GM18870 (cell line): ENCODE data around the gene RNF25.
"Not testable (repeated sequence)": the region's sequence is repeated elsewhere in the genome, so short reads cannot be mapped to it uniquely, and the experiment has no call there.

Source experiments
- ATAC-seq: cut with Tn5 transposase; IDR thresholded peaks from one replicate; pipeline ENCODE4 v1.9.1; 2021; ENCODE audit warnings: moderate library complexity; ENCODE audit not compliant: unreplicated experiment

RNF25 gene

DNA sequence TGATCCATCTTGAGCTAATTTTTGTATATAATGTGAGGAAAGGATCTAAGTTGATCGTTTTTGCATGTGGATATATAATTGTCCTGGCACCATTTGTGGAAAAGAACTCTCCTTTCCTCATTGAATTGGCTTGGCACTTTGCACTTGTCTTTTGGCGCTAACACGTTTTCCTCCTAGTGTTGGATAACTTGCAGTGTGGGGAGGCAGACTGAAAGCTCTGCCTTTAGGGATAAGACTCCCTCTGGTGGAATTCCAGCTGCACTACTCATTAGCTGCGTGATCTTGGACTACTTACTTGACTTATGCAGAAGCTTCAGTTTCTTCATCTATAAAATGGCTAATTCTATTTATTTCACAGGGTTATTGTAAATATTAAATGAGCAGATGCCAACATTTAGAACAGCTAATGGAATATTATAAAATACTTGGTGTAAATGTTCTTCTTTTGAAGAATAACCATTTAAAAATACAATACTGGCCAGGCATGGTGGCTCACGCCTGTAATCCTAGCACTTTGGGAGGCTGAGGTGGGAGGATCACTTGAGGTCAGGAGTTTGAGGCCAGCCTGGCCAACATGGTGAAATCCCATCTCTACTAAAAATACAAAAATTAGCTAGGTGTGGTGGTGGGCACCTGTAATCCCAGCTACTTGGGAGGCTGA, 15.7 kb upstream of the RNF25 start:
- not testable (repeated sequence) for ATAC-seq

DNA sequence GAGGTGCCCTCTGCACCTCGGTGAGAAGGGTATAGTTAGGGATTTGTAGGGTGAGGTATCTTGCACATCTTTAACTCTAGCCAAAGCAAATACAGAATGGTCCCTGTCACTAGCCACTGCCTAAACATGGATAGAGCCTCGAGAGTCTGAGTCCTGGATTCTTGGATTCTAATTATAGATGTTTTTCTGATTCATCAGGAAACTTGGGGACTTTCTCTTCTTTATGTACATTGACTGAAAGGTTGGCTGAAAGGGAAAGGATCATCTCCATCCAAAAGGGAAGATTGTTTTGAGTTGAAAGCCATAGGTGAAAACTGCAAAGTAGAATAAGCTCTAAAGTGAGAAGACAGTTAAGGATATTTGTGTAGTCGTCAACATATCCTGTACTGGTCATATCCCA, 8.3 kb upstream of the RNF25 start:
- ATAC-seq, result no peak

- ATAC-seq, result no peak
These were observed 7.3 kb upstream of the RNF25 start for GRCh38 chr2:218679119-218679518.

DNA sequence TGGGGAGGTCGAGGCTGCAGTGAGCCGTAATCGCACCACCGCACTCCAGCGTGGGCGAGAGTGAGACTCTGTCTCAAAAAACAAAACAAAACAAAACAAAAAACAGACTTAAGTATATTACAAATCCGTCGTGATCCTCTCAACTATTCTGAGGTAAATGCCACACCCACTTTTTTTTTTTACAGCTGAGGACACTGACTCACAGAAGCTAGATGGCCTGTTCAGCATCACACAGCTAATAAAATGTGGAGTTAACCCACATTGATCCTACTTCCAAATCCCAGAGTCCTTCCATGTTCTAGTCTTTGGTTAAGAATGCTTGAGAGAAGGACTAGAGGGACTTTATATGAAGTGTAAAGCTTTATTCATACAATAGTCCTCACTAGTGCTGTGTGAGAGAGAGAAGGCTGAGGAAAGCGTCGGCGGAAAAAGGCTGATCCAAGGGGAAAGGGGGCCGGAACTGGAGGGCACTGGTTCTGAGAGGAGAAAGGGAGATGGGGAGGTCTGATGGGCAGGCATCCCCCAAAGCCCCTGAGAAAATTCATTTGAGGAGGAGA, 627 bp downstream of the RNF25 start:
- ATAC-seq, result no peak

- ATAC-seq, result no peak
These were observed 7.1 kb downstream of the RNF25 start for GRCh38 chr2:218664653-218665052.

DNA sequence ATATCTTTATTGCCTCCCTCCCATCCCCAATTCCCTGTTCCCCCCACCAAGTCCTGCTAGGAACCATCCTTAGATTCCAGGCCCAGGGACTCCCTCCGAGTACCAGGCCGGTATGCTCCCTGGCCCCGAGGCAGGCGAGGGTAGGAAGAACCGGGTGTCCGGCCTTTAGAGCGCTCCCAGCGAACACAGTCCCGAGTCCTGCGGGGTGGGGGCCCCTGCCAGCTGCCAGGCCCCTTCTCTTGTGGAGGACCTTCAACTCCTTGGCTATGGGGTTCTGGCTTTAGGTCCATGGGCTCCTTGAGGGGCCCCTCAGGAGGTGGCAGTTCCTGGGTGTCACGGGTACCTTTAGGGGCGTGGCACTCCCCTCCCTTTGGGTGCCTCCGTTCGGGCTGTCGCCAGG, 7.9 kb downstream of the RNF25 start:
- ATAC-seq, result no peak

GRCh38 chr2:218662827-218663226, 9.0 kb downstream of the RNF25 start:
- no peak for ATAC-seq

- ATAC-seq, result no peak
These were observed 9.4 kb downstream of the RNF25 start for GRCh38 chr2:218662377-218662776.

GRCh38 chr2:218659988-218660358, 11.8 kb downstream of the RNF25 start:
- no peak for ATAC-seq

GRCh38 chr2:218659258-218659987, 12.4 kb downstream of the RNF25 start, which contains the start of the genes BCS1L and ZNF142:
TSS of gene BCS1L (plus strand) at chr2:218659683. CDS start at chr2:218660988, 1,305 bp downstream.
TSS of gene ZNF142 (minus strand) at chr2:218659623. CDS start at chr2:218656429, 3,194 bp downstream.
- ATAC-seq, result peak; percentile 74

- ATAC-seq, result peak; percentile 51
These were observed 13.0 kb downstream of the RNF25 start for GRCh38 chr2:218658671-218659257.

GRCh38 chr2:218655751-218656150, 16.1 kb downstream of the RNF25 start:
- ATAC-seq, result no peak

DNA sequence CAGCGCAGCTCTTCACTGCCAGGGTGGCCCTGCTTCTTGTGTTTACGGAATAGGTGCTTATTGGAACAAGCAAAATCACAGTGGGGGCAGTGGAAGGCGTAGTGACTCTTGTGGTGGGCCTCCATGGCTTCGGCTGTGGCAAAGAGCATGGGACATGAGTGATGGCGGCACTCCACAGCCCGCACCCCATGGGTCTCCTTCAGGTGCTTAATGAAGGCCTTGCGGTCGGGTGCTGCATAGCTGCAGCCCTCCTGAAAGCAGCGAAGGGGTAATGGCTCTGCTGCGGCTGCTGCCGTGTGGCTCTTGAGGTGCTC, 23.1 kb downstream of the RNF25 start:
- no peak for ATAC-seq

DNA sequence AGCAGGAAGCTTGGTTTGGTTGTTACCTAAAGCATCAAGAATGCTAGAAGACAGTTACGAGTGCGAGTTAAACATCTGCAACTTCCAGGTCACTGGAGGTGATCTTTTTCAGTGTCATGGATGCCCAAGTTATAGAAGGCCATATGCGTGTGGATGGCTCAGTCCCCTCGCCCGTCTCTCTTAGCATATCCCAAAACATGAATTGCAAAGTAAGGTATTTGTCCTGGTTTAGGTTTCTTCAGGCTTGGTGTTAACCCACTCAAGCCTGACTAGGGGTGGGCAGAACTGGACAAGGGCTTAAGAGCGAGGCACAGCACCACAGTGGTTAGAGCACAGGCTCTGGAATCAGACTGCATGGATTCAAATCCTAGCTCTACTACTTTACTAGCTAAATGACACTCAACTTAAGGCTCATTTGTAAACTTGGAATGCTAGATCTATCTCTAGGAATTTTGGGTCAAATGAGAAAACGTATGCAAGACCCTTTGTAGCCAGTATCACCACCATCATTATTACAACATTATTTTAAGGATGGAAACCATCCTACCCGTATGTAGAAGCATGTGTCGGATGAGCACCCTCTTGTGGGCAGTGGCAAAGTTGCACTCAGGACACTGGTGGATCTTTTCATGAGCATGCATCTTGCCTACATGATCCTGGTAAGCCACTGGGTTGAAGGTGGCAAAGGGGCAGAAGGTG, 23.6 kb downstream of the RNF25 start:
- no peak for ATAC-seq

DNA sequence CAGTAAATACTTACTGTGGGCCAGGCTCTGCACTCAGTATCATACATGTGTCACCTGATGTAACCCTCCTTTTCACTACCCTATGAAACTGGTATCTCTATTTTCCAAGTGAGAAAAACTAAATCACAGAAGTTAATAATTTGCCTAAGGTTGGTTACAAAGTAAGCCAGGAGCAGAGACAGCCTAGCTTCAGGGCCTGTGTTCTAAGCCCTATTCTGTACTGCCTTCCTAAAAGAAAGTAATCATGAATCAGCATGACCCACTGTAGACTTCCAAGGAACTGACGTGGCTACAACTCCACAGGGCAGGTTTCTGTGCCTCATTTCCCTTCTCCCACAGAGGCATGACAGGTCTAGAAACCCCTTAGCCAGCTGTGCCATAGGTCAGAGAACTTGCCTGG, 26.7 kb downstream of the RNF25 start:
- no peak for ATAC-seq

DNA sequence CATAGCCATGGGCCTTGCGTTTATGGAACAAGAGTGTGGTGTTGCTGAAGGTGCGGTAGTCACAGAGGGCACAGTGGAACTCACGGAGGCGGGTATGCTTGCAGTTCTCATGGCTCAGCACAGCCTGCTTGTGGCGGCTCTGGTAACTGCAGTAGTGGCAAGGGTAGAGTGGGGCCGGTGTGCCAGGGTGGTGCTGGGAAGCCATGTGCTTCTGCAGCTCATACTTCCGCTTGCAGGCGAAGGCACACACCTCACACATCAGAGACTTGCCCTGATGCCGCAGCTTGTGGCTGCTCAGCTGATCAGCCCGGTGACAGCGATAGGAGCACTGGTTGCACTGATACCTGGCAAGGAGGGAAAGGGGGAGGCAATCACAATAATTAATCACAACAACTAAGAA, 27.1 kb downstream of the RNF25 start:
- no peak for ATAC-seq

DNA sequence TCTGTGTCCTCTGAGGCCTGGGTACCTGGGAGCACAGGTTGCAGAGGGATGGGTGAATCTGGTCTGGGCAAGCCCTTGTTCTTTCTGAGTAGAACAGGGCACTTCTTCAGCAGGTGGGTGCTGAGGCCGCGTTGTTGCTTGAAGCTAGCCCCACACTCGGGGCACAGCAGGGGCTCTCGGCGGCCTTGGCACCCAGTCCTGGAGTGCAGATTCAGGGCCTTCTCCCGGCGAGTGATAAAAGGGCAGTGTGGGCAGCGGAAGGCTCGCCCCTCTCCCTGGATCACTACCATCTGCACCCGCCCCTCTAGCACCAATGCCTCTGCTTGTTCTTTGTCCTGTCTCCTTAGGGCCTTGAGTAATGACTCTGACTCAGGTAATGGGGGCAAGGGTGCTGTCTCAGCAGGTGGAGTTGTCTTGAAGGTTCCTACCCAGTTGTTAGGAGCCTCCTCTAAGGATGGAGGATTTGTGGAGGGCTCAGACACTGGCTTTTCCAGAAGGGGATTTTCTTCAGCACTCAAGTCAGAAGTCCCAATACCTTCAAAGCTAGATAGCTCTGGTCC, 28.0 kb downstream of the RNF25 start:
- ATAC-seq, result no peak

GRCh38 chr2:218642786-218643185, 29.0 kb downstream of the RNF25 start:
- ATAC-seq, result no peak

DNA sequence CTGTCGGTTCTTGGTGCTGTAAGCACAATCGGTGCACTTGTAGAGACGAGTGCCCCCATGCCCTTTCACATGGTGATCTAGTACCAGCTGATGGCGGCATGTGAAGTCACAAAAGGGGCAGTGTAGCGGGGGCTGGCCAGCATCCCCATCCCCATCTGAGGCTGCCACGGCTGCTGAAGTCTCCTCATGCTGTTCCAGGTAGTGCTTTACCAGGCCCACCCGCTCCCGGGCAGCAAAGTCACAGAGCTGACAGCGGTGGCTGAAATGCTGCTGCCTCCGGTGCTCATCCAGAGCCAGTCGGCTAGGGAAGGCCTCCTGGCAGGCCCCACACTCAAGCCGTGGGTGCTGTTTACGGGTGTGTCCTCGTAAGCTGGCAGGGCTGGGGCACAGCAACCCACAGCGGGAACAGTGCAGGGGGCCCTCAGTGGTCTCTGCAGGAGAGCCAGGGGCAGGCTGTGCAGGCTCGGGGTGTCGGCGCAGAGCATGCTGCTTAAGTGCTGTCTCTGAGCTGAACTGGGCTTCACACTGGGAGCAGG, 29.6 kb downstream of the RNF25 start:
- no peak for ATAC-seq

DNA sequence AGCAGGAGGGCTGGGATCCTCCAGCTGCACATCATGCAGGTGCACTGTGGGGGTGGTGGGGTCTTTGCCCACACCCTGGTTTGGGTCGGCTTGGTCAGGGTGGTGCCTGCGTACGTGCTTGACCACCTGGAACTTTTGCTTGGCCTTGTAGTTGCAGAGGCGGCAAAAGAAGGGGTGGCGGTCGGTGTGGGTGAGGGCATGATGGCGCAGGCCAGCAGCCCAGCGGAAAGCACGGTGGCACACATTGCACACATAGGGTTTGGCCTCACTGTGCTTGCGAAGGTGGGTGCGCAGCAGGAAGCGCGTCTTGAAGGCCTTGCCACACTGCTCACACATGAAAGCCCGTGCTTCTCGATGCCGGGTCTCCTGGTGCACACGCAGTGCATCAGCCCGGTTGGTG, 33.4 kb downstream of the RNF25 start:
- ATAC-seq, result no peak

DNA sequence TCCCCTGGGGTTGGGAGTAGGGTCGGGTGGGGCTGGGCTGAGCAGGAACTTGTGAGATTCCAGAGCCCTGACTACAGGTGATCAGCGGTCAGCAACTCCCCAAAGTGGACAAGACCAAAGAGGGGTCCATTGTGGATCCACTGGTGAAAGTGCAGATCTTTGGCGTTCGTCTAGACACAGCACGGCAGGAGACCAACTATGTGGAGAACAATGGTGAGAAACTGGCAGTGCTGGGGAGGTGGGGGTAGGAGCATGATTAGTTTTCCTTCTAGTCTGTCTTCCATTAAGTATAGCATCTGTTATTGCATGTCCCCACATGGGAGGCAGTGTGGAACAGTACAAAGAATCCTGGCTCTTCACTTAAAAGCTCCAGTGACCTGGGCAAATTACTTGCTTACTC, 36.1 kb downstream of the RNF25 start:
- ATAC-seq, result no peak
